GM19193 (cell line): ENCODE measurements around the gene SPOCD1.
A peak's percentile ranks its signal among the peaks of the same experiment; 100 is the strongest.

Source experiments
- POLR2A ChIP-seq: IDR thresholded peaks from 4 replicates; pipeline ENCODE4 v1.6.1; 2011; ENCODE audit not compliant: insufficient read depth, insufficient read length; ENCODE audit errors: extremely low read depth

Gene SPOCD1

DNA sequence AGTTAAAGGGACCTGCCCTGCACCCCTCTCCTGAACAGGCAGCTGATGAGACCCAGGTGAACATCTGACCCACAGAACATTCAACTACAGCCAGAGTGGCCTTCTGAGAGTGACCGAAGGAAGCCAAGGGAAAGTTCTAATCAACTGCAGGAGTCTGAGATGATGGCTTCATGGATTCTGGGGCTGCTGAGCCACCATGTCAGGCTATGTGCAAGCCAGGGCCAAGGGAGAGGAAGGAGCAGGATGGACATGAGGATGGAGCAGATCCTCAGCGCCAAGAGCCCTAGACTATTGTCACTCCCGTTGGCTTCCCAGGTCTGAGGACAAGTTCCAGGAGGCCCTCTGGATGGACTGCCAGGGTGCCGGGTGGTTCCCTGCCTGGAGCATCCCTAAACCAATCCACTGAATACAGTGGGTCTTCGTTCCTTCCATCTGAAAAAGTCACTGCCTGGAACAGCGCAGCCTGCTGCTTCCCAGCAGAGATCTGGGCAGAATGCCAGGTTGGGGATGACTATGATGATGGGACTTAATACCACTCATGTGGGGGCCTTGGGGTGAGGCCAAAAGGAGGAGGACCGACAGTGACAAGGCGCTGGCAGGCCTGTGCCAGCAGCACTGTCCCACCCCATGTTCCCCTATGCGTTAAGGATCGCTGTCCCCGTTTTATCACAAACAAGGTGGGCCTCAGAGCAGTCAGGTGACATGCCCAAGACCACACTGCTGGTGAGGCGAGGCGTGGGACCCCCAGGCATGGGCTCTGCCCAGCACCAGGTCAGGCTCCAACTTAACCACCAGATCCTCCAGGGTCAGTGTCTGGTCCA is 19.8 kb downstream of the SPOCD1 start:
- TF ChIP-seq POLR2A = no peak

DNA sequence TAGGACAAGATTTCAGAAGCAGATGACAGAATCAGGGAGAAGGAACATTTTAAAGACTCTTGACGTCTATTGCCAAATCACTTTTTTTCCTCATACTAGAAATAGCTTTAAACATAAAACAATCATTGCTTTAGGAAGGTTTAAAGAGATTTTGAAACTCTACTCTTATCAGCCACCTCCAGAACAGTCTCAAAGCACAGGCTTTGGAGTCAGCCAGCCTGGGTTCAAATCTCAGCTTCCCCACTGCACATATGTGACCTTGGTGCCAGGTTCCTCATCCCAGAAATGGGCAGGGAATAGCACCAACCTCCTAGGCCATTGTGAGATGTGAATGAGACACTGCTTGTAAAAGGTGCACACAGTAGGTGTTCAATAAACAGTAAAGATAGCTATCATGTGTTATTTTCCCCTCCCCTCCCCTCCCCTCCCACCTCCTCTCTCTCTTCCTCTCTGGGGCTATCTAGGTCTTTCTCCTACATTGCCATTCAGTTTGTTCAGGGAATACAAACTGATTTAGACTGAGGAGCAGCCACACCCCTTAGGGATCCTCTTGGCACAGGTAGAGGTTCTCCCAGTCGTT is 20.6 kb downstream of the SPOCD1 start:
- no peak for TF ChIP-seq POLR2A

DNA sequence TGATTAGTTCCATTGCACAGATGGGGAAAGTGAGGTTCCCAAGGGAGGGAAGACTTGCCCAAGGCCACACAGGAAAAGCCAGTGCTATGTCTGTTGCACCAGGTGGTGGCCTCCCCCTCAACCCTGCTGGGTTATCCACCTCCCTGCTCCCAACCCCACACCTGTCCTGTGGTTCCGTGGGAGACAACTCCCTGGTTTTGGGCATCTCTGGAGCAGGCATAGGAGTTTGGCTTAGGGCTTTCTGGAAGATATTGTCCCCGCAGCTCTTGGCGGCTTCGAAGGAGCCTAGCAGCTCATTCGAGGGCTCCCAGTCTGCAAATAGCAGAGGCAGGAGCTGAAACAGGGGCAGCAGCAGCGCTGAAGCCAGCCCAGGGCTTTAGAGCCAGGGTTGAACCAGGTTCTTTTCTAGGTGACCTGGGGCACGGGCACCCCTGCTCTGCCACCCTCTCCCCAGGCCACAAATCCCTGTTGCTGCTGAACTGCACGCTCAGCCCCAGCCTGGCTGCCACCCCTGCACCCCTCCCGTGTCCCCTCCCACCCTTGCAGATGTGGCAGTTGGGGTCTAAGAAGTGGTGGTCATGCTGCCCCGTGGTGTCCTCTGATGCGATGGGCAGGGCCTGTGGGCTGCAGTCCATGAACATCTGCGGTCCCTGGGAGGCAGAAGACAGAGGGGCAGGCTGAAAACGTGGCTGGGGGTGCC is 22.1 kb downstream of the SPOCD1 start:
- TF ChIP-seq POLR2A = no peak

DNA sequence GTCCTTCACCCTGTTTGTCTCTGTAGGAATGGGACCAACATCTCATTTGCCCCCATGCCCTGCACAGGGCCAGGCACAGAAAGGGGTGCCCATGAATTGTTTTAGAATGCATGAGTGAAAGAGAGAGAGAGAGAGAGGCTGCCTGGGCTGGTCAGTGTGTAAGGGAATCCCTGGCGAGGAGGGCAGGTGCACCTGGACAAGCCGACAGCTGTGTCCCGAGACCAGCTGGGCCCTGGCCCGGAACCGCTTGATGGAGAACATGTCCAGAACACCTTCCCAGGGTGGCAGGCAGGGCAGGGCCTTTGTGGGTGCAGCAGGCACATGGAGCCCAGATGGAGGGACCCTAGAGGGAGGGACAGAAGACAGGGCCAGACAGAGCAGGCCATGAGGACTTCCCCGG is 22.7 kb downstream of the SPOCD1 start:
- no peak for TF ChIP-seq POLR2A

DNA sequence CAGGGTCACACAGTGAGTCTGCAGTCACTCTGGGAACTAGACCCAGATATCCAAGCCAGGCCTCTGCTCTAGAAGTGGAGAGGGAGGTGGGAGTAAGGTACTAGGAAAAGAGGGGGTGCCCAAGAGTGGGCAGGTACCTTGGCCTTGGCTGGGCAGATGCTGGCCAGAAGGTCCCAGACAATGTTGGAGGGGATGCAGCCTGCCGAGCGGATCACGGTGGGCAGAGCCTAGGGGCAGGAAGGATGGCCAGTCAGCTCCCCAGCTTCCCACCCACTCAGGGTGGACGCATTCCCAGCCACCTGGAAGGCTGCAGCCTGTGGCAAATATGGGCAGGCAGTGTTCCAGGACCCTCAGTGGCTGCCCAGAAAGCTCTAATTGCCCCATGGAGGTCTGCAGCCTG is 23.3 kb downstream of the SPOCD1 start:
- no peak for TF ChIP-seq POLR2A

DNA sequence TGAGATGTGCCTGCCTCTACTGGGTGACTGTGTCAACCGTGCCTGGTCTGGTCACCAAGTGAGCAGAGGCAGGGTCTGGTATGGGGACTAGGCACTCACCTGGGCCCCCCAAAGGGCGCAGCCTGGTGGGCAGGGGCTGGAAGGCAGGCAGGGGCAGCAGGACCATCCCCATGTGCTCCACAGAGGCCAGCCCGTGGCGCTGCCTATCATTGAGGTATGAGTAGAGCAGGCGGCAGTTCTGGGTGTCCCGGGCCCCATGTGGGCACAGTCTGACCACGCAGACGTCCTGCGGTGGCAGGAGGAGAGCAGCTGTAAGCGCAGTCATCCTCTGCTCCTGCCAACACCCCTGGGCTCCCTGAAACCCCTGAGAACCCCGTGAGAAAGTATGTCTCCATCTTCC is 23.7 kb downstream of the SPOCD1 start:
- no peak for TF ChIP-seq POLR2A

DNA sequence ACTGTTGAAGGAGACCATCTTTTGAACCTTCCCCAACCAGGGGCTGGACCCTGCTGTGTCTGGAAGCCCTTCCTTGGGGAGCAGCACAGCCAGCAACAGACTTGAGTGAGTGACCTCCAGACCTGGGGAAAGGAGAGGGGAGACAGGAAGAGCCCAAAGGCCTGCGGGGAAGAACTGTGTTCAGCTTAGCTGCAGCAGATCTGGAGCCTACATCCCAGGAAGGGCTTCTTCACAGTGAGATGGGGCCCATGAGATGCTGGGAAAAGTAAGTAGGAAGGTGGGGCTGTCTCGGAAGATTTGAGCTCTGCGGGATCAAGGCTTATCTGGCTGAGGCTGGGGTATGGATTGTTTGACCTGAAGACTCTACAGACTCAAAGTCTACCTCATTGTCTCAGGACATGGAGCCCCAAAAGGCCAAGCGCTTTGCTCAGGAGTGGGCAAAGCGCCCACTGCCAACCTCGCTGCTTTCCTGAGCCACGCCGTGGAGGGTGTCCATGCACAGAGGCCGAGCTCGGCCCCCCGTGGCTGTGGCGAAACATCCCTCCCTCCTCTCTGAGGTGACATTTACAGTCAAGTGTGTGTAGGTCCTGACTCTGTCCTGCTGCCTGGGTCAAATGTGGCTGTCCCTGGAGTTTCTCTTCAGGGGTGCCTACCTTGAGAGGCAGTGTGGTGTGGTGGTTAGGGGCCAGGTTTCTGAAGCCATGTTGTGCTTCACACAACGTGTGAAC is 24.5 kb downstream of the SPOCD1 start:
- no peak for TF ChIP-seq POLR2A

DNA sequence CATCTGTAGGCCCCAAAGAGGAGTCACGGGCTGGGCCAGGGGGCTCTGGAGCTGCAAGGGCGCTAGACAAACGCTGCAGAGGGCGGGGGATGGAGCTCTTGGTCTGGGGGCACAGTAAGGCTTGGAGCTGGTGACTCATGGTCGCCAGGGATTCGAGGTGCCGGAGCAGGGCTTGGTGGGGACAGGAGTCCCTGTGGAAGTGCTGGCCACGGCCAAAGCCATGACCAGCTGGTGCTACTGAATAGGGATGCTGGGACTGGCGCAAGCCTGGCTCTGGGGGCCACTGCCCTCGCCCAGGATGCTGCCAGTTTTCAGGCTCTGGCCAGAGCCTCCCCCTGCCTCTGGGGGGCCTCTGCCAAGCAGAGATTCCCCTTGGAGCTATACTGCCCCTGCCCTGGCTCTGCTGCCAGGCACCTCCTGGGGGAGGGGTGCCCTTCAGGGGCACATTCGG is 25.2 kb downstream of the SPOCD1 start:
- no peak for TF ChIP-seq POLR2A

DNA sequence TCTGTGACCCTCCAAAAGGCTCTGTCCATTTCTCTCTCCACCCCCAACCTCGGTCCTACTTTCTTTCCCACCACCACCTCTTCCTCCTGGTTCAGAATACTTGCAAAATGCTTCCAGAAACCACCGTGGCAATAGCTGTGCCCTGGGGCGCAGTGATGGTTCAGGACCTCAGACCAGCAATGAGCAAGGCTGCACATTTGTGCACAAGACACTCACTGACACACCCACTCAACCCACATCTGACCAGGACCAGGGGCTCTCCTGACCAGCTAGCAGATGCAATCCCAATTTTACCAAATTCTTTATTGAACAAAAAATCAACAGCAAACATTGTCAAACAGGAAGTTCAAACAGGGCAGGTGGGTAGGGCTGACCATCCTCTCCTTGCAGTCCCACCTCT is 25.7 kb downstream of the SPOCD1 start:
- TF ChIP-seq POLR2A = no peak

DNA sequence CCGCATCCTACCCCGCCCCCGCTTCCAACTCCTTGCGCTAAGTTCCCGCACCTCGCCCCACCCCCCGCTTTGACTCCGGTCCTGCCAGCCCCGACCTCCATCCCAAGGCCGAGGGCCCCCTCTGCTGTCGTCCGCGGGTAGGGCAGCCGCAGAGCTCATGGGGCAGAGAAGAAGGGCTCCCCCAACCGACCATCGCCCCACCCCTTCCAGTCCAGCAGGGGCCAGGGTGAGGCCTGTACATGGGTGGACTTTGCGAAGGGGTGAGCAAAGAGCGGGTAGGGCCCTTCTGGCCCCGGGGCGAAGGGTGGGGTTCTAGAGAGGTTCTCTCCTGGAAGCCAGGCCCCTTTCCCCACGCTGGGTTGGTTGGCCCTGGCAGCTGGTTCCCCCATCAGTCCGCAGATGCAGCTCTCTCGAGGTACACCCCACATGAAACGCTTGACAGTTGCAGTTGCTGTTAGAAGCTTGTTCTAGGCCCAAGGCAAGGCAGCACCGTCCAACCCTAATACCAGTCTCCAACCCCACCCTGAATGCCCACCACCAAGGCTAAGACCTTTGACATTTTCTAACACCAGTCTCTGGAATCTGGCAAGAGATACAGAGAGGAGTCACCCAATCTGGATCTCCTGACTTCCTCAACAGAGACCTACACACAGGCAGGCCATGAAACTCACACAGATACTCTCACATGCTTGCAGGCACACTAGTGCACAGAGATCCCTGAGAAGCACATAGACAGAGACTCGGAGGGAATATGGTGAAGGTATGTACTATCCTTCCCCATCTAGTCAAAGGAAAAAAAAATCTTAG is 26.4 kb downstream of the SPOCD1 start:
- TF ChIP-seq POLR2A = no peak

DNA sequence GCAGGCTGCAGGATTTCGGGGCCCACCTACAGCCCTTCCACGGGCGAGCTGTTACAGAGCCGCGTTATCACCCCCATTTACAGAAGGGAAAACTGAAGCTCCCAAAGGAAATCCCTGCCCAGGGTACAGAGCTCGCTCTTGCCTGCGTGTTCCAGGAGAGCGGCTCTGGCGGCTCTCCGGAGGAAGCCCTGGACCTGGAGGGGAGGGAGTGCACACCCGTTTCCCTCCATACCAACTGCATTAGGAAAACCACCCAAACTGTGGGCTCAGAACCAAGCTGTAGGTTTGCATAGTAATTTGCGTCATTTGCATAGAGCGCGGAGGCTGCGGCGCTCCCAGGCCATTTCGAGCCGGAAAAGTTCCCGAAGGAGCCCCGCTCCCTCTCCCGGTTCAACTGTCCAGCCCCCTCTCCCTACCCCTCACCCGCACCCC is 27.0 kb downstream of the SPOCD1 start:
- TF ChIP-seq POLR2A = no peak

DNA sequence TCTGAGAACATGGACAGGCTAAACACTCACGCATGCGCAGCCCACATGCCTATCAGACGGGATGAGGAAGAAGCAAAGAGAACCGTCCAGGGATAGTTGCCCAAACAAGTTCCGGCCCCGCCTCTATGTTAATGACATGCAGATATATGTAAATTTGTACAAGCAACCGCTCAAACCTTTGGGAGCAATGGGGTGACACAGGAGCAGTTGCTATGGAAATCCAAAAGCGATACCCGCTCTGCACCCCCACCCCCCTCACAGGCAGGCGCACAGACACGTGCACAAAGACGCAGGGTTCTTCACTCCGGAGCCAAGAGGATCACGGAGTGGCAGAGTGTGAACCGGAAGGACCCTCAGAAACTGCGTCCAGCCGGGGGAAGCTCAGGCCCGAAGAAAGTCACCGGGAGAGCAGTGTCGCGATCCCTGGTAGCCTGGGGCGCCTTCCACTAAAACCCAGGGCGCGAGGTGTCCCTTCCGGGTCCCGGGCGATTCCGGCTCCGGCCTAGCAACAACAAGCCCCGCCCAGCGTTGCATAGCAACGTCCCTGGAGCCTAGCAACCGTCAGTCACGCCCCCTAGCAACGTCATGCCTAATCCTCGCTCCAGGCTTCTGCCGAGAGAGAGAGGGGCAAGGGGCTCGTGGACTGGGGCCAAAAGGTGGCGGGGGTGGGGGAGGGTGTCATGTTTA is 27.5 kb downstream of the SPOCD1 start:
- TF ChIP-seq POLR2A = peak; percentile 70

DNA sequence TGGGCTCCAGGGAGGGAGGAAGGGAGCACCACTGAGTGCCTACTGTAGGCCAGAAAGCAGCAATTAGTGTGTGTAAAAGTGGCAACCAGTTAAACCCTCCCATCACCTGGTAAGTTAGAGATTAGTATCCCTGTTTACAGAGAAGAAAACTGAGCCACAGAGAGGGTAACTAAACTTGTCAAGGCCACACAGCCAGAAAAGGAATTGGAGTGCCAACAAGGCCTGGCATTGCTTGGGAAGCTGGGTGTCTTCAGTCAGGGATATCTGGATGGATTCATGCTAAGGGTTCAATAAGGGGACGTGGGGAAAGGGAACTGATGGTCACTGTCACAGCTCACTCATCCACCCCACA is 28.1 kb downstream of the SPOCD1 start:
- TF ChIP-seq POLR2A = no peak

DNA sequence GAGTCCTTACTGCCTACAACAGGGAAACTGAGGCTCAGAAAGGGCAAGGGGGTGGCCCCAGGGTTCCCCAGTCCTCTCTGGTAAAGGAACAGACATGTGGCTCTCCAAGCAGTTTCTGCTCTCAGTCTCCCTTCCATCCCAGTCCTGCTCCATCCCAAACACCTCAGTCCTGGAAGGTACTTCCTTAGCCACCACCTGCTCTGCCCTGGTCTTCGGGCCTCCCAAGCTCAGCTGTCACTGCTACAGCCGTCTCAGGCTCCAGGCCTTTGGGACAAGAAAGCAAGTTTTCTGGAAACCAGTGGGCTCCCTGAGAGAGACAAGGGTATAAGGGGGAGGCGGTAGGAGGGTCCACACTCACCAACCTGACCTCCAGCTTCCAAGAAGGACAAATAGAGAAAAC is 28.6 kb downstream of the SPOCD1 start:
- no peak for TF ChIP-seq POLR2A
